HPDE6-E6E7 (cell line): Measurements from ENCODE around the gene CENPP.
"Not testable (repeated sequence)": the region's sequence is repeated elsewhere in the genome, so short reads cannot be mapped to it uniquely, and the experiment has no call there.

Experiments used
- DNase-seq: peaks from one replicate; pipeline ENCODE4 v3.0.0; 2011; ENCODE audit warnings: missing footprints; ENCODE audit errors: extremely low spot score

Gene CENPP

DNA sequence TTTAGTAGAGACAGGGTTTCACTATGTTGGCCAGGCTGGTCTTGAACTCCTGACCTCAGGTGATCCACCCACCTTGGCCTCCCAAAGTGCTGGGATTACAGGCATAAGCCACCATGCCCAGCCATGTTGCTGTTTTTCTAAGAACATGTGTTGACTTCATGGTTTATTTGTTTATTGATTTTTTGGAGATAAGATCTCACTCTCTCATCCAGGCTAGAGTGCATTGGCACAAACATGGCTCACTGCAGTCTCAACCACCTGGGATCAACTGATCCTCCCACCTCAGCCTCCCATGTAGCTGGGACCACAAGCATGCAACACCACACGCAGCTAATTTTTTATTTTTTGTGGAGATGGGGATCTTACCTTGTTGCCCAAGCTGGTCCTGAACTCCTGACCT, 269.3 kb downstream of the CENPP start:
- DNase-seq = not testable (repeated sequence)

DNA sequence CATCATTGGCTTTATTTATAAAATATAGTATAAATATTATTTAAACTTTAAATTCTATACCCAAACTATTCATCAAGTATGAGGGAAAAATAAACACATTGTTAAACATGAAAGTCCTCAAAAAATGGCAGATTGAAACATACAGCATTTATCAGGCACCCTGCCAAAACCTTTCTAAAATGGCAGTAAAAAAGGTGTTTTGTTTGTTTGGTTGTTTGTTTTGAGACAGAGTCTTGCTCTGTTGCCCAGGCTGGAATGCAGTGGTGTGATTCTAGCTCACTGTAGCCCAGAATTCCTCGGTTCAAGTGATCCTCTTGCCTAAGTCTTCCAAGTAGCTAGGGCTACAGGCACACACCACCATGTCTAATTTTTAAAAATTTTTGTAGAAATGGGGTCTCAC, 270.2 kb downstream of the CENPP start:
- no peak for DNase-seq

DNA sequence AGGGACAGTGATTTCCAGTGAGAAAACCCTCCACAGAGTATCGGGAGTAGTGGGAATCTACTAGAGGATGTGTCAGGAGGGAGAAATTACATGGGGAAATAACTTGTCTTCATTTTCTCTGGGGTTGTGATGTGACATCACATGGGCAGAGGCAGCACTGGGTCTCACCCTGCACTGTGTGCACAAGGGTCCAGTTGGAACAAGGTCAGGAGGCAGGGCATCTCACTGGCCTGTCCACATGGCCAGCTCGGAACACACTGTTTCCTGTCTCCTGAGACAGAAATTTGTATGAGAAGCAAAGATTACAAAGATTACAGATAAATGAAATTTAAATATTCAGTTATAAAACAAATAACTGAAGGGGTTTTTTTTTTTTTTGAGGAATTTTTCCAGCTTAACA, 272.6 kb downstream of the CENPP start:
- no peak for DNase-seq

DNA sequence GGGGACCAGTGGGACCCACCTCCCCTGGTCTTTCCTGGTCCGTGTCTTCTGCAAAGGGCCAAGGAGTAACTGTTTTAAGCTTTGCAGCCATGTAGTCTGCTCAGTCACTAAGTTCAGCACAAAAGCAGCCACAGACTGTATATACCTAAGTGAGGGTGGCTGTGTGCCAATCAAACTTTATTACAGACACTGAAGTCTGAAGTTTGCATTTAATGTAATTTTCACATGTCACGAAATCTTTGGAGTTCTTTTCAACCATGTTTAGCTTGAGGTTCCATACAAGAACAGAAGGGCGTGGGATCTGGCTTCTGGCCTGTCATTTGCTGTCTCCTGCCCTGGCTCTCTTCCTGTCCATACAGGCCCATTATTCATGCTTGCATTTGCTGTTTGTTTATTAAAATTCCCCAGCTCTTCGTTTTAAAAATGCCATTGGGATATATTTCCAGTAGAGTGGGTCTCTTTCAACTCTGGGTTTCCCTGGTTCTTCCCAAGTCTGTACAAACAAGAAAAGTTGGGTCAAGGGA, 274.2 kb downstream of the CENPP start:
- DNase-seq = no peak

DNA sequence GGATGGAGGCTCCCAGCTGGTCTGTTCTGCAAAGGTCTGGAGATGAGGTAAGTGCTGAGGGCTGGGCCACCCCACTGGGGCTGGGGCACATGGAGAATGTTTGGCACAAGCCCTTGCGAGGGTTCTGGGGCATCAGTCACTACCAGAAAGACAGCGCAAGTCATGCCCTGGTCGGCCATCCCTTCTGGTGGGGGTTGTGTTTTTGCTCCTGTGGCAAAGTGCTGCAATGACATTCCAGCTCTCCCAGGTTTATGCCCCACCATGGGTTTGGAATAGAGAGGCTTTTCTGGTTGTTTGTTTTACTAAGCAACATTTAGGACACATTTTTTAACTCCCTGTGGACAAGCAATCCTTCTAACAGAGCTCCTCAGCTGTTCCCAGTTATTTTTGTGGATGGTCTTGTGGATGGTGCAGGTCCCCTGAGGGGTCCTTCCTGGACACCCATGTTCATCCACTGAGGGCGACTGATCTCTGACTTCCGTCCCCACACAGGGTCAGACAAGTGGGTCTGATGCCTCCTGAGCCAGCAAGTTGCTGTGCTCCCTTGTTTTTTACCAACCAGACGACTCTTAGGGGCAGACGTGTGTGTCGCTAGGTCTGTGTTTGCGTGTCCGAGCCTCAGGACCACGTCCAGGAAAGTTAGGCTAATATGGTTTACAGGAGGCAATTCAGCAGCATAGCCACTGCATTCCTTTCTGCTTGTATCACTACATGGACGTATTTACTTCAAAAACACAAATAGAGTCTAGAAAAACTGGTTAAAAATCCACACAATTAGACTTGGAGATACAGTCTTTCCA, 274.9 kb downstream of the CENPP start:
- DNase-seq = no peak

DNA sequence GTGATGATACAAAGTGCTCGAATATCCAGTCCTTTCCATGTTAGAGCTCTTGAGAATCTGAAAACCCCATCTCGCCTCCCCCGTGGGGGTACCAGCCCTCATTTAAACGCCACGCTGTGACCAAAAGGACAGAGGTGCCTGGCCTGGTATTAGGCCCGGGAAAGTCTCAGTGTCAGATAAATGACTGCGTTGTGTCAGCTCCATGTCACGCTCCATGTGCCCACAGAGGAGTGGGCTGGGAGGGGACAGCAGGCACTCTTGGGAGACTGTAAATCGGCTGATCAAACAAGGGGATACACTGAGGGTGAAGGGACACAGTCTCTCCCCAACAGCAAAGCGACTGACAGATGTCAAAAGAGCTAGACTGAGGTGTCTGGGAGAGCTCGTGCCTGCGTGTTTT, 275.7 kb downstream of the CENPP start:
- DNase-seq = no peak

DNA sequence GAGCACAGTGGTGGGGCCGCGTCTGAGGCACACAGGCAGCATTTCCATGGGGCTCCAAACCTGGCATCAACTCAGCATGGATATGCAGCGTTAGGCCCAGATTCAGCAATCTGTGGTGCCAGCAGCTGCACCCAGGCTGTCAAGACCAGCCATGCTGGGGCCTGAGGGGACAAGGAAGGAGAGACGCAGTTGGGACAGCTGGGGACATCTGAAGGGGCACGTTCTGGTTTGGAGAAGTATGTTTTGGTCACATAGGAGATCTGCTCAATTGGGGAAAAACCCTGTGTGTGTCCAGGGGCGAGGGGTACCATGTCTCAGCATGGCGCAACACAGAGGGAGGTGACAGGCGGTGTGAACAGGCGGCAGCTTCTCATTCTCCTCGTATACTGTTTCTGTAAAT, 276.7 kb downstream of the CENPP start:
- DNase-seq = no peak

DNA sequence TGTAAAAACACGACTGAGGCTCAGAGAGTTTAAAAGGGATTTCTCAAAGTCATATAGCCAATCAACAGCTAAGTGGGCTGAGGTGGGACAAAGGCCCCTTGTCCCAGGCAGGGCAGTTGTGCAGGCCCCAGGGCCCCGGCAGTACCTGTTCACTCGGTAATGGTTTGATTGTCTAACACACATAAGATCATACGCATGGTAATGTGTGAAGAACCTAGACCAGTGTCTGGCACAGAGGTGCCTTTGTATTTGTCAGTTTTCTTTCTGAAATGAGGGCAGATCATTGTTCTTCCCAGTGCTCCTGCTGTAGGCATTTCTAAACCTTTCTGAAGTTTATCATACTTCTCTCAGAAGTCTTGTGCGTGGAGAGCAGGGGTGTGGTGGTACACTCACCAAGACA, 277.3 kb downstream of the CENPP start:
- DNase-seq = no peak

DNA sequence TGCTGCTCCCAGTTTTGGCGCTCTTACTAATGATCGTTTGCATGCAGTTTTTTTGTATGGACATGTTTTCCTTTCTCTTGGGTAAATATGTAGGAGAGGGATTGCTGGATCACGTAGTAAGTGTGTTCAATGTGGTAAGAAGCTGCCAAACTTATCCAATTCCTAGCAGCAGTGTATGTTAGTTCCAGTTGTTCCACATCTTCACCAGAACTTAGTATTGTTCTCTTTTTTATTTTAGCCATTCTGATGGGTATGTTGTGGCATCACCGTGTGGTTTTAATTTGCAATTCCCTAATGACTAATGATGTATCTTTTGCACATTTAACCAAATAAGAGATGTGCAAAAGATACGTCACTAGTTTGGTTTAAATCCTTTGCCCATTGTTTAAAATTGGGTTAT, 278.2 kb downstream of the CENPP start:
- no peak for DNase-seq

DNA sequence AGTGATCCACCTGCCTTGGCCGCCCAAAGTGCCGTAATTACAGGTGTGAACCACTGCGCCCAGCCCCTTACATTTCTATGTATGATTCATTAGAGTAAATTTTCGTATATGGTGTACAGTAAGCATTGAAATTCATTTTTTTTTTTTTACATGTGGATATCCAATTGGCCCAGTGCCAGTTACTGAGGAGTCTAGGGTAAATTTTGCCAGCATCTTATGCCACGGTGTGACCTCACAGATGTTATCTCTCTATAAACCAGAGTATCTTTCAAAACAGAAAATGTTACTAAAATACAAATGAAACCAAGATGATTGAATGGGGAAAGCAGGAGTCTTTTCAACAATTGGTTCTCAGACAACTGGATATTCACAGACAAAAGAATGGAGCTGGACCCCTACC, 279.5 kb downstream of the CENPP start:
- no peak for DNase-seq

DNA sequence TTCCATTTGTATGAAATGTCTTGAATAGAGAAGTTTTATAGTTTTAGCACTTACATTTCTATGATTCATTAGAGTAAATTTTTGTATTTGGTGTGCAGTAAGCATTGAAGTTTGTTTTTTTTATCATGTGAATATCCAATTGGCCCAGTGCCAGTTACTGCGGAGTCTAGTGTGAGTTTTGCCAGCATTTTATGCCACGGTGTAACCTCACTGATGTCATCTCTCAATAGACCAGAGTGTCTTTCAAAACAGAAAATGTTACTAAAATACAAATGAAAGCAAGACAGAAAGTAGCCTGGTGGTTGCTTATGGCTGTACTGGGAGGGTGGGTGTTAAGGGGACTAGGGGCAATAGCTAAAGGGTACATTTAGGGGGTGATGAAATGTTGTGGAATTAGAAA, 281.3 kb downstream of the CENPP start:
- DNase-seq = no peak

DNA sequence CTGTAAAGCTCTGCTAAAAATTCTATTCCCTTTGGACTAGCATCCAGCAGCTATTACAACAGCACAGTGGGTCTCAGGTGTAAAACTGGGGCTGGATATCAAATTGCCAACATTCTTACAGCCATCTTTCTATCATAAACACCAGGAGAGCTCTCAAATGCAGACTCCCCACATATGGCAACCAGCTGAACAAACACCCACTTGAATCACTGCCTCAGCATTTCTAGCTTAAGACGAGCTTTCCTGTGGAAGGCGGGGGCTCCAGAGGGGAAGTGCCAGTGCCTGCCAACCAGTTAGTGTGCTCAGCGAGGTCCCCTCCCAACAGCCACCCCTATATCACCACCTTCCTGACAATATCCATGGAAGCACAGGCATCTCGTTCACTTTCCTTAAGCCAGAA, 282.0 kb downstream of the CENPP start:
- DNase-seq = no peak

DNA sequence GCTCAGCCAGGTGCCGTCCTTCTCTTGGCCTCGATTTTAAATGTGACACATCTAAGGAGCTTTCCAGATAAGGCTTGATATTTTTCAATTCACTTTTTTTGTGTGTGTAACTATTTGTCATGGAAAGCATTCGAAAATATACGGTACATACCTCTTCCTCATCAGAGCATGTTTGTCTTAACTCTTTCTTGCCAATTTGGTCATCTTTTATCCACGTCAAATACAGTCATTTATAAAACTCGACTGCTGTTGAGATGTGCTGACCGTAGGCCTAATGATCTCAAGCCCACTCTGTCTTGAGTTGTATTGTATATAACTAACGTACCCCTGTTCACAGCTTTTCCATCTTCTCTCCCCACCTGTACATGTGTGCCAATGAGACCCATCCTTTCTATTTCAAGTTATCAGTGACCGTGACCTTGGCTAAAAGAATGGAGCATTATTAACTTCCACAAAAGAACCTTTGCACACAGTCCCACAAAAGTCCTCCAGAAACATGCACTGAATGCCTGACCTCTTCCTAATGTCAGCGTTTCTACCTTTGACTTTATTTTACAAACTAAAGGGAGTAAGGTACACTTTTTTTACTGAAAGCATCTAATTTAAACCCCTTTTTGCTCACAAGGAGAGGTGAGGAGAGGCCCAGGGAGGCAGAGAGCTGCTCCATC, 282.6 kb downstream of the CENPP start:
- no peak for DNase-seq

DNA sequence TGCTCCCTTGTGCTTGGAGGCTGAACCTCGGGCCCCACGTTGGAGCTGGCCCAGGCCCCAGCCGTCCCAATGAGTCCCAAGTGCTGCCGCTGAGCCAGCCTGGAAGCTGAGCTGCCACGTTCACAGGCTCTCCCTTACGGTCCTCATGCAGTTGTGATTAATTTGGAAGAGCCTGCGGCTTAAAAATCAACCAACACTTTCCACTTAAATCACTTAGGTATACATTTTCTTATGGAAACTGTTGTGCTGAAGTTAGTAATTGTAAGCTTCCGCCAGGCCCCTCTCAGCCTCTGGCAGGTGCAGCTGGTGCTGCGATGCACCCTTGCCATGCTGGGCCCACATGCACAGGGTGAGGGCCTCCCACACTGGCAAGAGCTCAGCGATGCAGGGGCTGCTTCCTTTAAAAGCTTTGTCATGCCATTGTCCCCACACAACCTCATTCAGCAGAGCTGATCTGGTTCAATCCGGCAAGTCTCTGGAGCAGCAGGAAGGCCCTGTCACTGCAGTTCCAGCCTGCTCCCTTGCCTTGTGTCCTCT, 283.2 kb downstream of the CENPP start:
- DNase-seq = no peak

DNA sequence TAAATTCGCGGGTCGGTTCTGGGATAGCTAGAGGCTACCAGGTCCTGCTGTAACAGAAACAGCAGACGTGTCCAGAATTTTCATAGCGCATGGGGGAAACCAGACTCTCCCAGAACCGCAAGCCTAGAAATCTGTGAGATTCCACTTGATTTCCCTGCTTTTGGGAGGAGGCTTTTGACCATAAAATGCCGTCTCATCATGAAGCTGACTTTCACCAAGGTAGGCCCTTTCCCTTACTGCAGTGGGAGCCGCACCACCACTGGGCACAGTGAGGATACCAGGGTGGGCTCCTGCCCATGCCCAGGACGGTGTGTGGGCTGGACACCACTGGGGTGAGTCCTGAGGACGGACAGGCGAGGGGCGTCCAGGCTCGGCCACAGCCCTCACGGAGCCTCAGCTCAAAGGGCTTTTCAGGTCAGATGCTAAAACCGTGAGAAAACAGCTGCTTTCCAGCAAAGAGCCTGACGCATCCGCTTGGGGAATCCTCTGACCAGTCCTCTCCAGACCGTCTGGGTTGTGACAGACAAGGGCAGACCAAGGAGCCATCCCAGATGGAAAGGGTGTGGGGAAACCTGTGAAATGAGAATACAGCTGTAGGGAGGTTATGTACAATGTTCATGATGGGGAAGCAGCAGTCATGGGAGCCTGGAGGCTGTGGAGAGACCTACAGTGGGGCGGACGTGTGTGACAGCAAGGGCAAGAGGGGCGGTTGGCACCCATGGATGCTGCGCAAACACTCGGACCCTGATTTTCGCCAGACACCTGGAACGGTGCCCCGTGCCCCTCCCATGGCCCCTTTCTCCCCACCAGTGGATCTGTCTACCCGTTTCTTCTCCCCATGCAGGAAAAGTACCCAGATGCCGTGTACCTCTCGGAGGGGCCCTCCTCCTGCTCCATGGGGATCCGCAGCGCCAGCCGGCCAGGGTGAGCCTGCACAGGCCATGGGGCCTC, 285.0 kb downstream of the CENPP start:
- no peak for DNase-seq

DNA sequence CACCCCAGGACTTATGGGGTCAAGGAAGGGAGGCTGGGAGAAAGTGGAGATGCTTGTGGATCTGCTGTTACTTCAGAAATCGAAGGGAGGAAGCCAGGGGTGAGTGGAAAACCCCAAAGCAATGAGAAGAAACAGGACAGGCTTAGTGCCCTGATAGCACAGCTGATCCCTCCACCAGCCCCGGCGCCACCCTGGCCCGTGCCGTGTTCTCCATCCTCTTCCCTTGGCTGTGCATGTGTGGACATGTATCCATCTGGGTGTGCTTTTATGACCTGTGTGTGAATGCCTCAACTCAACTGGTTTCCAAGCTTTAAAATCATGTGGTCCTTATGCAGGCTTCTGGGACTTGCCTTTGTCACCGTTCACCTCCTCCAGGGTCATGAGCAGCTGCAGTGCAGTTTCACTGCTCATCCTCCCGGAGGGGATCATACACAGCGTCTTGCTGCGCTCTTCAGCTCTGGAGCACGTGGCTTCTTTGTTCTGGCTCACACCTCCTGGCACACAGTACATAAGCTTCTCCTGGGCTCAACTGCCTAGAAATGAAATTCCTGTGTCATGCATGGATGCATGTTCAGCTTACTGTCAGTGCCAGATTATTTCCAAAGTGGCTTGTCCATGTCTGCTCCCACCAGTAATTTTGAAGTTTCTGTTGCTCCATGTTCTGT, 286.0 kb downstream of the CENPP start:
- DNase-seq = no peak

DNA sequence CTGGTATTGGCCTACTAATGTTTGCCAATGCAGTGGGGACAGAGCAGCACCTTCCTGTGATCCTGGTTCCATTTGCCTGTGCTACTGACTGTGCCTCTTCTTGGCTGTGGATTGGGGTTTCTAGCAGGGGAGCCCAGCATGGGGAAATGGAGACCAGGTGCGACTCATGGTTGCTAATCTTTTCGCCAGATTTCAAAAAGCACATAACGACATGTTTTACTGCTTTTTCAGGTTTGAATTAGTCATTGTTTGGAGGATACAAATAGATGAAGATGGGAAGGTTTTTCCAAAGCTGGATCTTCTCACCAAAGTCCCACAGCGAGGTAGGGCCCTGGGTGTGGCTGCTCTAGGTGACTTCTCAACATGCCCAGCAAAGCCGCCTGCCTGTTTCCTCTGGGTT, 286.5 kb downstream of the CENPP start:
- DNase-seq = no peak

DNA sequence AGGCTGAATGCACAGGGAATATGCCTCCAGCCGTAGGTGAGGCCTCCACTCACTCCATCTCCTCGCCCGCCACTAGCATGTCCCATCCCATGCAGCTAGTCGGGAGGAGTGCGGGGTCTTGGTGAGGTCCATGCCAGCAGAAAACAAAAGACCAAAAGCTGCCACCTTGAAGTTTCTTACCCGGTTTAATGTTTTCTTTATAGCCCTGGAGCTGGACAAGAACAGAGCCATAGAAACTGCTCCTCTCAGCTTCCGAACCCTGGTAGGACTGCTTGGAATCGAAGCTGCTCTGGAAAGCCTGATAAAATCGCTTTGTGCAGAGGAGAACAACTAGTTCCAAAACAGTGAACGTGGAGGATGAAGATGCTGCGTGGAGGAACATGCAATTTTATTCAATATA, 287.1 kb downstream of the CENPP start:
- DNase-seq = no peak

DNA sequence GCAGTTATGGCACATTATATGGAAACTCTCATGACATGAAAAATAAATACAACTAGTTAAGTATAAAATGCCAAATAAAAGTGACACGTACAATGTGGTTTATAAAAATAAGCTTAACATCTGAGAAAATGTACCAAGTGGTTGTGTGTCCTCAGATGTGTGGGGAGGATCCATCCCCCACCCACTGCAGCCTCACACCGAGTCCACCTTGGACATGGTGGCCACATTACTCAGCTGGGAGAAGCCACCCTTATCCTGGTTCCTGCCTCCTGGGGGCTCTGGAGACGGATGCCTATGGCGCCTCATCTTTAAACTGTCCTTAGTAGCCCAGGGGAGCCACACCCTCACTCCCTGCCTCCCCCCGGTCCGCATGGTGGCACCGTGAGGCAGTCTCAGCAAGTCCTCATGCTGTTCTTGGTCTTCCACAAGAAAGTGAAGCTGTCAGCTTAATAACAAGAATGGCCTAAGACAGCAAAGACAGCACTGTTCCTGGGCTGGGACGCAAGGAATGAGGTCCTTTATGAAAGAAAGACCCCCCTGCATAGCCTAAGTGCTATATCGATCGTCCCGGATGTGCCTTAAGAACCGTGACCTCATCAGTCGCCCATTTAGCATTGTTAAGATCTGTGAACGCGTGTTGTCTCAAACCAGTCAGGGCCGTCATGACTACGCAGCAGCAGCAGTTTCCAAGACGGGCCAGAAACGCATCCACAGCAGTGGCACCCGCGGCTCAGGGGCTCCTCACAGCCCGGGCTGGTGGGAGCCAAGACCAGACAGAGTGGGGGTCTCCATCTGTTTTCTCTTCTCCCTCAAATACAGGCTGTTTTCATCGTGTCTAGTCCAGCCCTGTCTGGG, 287.7 kb downstream of the CENPP start:
- DNase-seq = no peak

DNA sequence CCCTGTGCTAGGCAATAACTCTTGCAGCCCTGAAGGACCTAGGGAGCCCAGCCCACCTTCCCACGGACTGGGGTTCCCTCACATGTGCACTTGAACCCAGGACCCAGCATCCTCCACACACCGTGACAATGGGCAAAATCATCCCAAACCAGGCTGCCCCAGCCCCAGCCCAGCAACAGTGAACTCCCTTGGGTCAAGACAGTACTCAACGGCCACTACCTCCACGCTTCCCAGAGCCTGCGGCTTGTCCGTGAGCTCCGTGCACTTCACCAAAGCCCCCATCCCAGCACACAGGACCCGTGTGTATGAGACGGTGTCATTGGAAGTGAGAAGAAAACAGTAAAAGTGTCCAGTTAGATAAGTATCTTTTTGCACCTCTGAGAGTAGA, 288.4 kb downstream of the CENPP start:
- no peak for DNase-seq
